Urothelium cell line (cell line): ENCODE results near the gene GFI1B.
"Not testable (repeated sequence)": the region's sequence is repeated elsewhere in the genome, so short reads cannot be mapped to it uniquely, and the experiment has no call there.

Experiments used
- DNase-seq: peaks from one replicate; pipeline ENCODE4 v3.0.0; 2011; ENCODE audit warnings: low spot score, mixed read lengths
- FAIRE-seq: peaks from 2 replicates; lab custom pipeline; 2011; peaks lifted over from hg19 to GRCh38; lab: Jason Lieb, UNC

The GFI1B gene

DNA sequence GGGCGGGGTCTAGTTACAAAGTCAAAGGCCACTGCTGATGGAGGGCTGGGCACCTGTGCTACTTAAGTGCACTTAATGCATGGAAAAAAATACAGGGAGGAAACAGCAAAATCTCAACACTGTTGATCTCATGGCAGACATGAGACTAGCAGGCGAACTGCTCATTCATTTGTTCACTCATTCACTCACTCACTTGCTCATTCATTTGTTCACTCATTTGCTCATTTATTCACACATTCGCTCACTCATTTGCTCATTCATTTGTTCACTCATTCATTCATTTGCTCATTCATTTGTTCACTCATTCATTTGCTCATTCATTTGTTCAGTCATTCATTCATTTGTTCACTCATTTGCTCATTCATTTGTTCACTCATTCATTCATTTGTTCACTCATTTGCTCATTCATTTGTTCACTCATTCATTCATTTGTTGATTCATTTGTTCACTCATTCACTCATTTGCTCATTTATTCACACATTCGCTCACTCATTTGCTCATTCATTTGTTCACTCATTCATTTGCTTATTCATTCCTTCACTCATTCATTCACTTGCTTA, 11.6 kb downstream of the GFI1B start:
- DNase-seq, result not testable (repeated sequence)

DNA sequence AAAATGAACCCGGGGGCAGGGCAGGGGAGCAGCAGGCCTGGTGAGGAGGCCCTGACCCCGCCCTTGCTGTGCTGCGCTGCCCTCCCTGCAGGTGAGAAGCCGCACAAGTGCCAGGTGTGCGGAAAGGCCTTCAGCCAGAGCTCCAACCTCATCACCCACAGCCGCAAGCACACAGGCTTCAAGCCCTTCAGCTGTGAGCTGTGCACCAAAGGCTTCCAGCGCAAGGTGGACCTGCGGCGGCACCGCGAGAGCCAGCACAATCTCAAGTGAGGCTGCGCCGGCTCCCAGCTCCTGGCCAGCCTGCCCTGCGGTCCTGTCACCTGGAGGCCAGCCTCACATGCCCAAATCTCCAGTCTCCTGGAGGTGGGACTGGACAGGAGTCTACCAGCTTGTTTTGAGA, 12.3 kb downstream of the GFI1B start:
- no peak for FAIRE-seq

More for the DNA sequence above, 11.6 kb downstream of the GFI1B start:
- not testable (repeated sequence) for FAIRE-seq

DNA sequence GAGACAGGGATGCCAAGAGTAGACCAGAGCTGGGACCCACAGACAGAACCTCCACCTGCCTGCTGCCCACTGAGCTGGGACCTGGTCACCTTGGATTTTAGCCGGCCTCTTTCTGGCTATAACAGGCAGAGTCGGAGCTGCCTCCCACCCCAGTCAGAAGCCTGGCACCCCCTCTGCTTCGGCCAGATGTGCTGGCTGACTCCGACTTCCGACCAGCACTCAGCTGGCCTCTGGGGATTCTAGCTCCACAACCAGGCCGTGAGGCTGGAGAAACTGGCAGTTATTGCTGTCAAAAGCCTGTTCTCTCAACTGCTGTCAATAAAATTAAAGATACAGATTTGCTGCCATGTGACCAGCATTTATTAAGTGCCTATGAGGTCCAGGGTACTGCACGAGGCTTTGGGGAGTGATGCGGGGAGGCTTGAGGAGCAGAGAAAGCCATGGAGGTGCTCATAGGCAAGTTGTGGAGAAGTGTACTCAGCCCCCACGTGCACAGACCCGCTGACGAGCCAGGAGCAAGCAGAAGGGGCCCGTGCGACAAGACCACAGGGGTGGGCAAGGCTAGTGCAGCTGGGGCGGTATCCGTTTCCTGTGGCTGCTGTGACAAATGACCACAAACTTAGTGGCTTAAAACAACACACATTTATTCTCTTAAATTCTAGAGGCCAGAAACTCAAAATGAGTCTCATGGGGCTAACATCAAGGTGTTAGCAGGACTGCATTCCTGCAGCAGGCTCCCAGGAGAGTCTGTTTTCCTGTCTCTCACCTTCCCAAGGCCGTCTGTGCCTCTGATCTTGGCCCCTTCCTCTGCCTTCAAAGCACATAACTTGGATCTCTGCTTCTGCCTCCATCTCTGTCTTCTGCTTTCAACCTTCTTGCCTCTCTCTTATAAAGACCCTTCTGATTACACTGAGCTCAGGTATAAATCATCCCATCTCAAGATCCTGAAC, 13.1 kb downstream of the GFI1B start:
- no peak for DNase-seq
- FAIRE-seq, result no peak

More for the DNA sequence above, 12.3 kb downstream of the GFI1B start:
- no peak for DNase-seq

GRCh38 chr9:132993511-132993939, 15.0 kb downstream of the GFI1B start:
- DNase-seq (no peak), FAIRE-seq (no peak)

GRCh38 chr9:132994410-132995120, 16.1 kb downstream of the GFI1B start:
- no peak for DNase-seq

DNA sequence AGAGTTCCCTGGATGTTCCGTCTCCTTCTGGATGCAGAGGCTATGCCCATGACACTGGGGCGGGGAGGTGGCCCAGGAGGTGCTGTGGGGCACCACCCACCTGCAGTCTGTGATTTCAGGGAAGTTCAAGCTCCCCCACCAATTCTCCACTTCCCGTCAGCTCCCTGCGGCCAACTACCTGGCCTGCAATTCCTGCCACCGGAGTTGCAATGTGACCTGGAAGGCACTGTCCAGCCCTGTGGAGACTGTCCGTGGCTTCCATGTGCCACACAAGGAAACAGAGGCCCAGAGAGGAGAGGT, 16.6 kb downstream of the GFI1B start:
- FAIRE-seq (no peak), DNase-seq (no peak)

More at GRCh38 chr9:132994410-132995120, 16.1 kb downstream of the GFI1B start:
- no peak for FAIRE-seq

GRCh38 chr9:132995879-132996278, 17.4 kb downstream of the GFI1B start:
- DNase-seq, result no peak
- no peak for FAIRE-seq

DNA sequence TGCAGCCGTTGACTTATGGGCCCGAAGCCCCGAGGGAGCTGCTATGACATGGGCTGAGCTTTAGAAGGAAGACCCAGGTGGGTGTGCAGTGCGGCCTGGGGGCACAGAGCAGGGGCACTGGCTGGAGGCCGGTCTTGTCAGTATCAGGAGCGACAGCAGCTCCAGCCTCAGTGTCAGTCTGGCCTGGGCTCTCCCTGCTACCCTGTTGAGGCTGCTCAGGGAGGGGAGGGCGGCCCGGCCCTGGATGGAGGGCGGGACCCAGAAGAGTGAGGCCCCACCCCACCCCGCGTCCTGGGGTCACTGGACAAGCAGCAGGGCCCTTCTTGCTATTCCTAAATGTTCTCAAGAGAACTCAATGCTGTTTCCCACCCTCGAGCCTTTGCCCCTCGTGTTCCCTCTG, 18.0 kb downstream of the GFI1B start:
- FAIRE-seq, result no peak
- DNase-seq, result no peak

GRCh38 chr9:132997591-132997990, 19.1 kb downstream of the GFI1B start:
- no peak for FAIRE-seq
- DNase-seq, result no peak

GRCh38 chr9:132998221-132998620, 19.7 kb downstream of the GFI1B start:
- not testable (repeated sequence) for FAIRE-seq, DNase-seq

DNA sequence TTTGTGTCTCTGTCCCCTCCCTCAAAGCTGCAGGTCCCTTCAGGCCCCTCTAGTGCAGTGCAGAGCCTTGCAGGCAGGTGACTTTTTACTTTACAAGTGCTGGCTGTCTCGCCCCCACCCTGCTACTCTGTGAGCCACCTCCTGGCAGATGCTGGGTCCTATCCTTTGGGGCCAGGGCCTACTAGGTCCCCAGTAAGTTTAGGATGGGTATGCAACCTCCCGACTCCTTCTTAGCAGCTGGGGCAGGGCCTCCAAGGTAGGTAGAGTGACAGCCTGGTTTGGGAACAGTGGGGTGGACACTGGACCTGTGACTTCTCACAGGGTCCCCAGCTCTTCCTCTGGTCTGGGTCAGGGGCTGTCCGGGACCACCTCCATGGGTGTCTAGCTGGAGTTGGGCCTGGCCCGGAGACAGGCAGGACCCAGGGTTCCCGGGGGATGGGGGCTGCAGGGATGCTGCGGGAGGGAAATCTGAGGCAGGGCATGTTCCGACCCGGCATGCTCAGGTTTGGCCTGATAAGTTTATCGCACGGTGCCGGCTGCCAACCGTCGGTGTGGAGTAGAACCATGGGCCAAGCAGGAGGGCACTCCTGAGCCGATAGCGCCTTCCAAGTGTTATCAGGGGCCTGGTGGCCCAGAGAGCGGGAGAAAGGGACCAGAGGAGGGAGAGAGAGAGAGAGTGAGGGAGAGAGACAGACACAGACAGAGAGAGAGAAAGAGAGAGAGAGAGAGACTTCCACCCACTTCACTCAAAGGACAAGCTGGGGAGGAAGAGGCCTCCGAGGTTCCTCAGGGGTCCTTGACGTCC, 20.5 kb downstream of the GFI1B start:
- FAIRE-seq, result no peak

DNA sequence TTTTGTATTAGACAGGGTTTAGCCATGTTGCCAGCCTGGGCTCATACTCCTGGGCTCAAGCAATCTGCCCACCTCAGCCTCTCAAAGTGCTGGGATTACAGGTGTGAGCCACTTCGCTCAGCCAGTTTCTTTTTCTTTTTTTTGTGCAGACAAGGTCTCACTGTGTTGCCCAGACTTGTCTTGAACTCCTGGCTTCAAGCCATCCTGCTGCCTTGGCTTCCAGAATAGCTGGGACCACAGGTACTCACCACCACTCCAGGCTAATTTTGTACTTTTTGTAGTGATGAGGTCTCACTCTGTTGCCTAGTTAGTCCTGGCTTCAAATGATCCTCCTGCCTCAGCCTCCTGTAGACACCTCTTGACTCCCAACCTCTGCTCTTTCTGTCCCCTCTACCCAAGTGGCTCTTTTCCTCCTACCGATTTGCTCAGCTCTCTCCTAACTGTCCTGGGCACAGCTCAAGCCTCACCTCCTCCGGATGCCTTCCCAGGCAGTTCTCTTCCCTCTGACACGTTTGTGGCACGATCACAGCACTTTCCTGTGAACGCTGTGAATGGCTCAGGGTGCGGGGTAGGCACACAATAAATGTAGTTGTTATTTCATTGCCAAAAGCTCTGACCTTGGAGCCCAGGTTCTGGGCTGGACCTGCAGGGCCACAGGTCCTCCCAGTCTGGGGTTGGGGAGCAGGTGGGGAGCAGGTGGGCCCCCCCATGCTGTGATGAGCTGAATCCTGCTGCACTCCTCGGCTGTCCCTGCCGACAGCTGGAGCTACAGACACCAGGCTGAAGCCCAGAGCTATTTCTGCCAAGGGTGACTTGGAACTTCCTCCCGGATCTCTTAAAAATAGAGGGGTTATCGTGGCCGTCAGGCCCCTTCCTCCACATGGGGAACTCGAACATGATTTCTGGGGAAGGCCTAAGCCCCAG, 23.9 kb downstream of the GFI1B start:
- FAIRE-seq (no peak), DNase-seq (no peak)

More for the DNA sequence above, 20.5 kb downstream of the GFI1B start:
- no peak for DNase-seq

DNA sequence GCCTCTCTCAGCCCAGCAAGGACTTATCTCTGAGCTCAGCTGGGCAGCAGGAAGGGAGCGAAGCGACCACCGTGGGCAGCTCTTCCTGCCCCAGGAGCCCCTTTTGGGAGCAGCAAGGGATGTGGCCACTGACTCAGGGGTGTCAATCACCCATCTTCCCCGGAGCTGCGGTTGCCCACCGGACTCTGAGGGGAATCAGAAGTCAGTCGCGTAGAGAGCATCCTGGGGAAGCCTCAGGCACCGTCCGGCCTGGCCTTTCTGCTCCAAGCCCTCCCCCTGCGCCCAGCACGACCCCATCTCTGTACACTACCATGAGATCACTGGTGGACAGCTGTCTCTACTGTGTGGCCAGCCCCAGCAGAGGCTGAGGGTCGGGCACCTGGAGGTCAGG, 24.6 kb downstream of the GFI1B start:
- DNase-seq, result no peak
- FAIRE-seq, result no peak

GRCh38 chr9:133003671-133004090, 25.2 kb downstream of the GFI1B start:
- DNase-seq, result no peak

GRCh38 chr9:133004091-133004998, 25.9 kb downstream of the GFI1B start:
- DNase-seq (no peak), FAIRE-seq (no peak)

More at GRCh38 chr9:133003671-133004090, 25.2 kb downstream of the GFI1B start:
- no peak for FAIRE-seq

GRCh38 chr9:133004999-133005760, 26.7 kb downstream of the GFI1B start:
- DNase-seq (no peak), FAIRE-seq (no peak)

GRCh38 chr9:133005957-133006356, 27.5 kb downstream of the GFI1B start:
- FAIRE-seq, result no peak

More at GRCh38 chr9:133005957-133006356, 27.5 kb downstream of the GFI1B start:
- no peak for DNase-seq
